CD14-positive monocyte (primary cell): ENCODE data around the gene SMU1. TPM values are rescaled to one million over a fixed set of nuclear protein-coding genes. Genes with fewer than 3 reads are reported as not detected.

Source experiments
- DNase-seq, 3 donors: peaks; one replicate each; pipeline ENCODE4 v3.0.0-alpha.2; 2011 to 2022
- H2AFZ ChIP-seq: 2 replicates; pipeline ENCODE4 v1.6.0; 2012; ENCODE audit warnings: mild to moderate bottlenecking, low read depth, low read length, inconsistent platforms; ENCODE audit not compliant: insufficient read depth, poor library complexity, severe bottlenecking
- H3K27ac ChIP-seq, 2 donors: 1 replicate in 1 of 2; 2 replicates in 1 of 2; pipeline ENCODE4 v1.5.1; 2012 to 2013; ENCODE audit warnings: low read length in 2 of 2, control low read depth in 1 of 2, inconsistent platforms in 1 of 2, low read depth in 1 of 2, mild to moderate bottlenecking in 1 of 2
- H3K27me3 ChIP-seq, 2 donors: one replicate each; pipeline versions ENCODE4 v1.6.0 to v1.6.1; 2011 to 2013; ENCODE audit warnings: low read length in 2 of 2; ENCODE audit not compliant: control insufficient read depth in 2 of 2, insufficient read depth in 2 of 2
- H3K36me3 ChIP-seq, 2 donors: replicated peaks in 1 of 2; 1 replicate in 1 of 2; 2 replicates in 1 of 2; pipeline versions ENCODE4 v1.5.1 to v1.6.1; 2012 to 2013; ENCODE audit warnings: low read length in 2 of 2, control low read depth in 1 of 2, inconsistent platforms in 1 of 2, mild to moderate bottlenecking in 1 of 2; ENCODE audit not compliant: insufficient read depth in 2 of 2, control insufficient read depth in 1 of 2
- H3K4me1 ChIP-seq, 2 donors: 1 replicate in 1 of 2; 2 replicates in 1 of 2; pipeline versions ENCODE4 v1.5.1 to v1.6.1; 2012 to 2013; ENCODE audit warnings: low read length in 2 of 2, control low read depth in 1 of 2, inconsistent platforms in 1 of 2, mild to moderate bottlenecking in 1 of 2, moderate library complexity in 1 of 2; ENCODE audit not compliant: insufficient read depth in 2 of 2, control insufficient read depth in 1 of 2
- H3K4me2 ChIP-seq: replicated peaks from 2 replicates; pipeline ENCODE3; 2012; ENCODE audit warnings: low read length, moderate library complexity, mild to moderate bottlenecking; ENCODE audit not compliant: poor library complexity, severe bottlenecking; ENCODE audit errors: extremely low read depth
- H3K4me3 ChIP-seq, 3 experiments: fragments of 200-600 bp in 1 of 3; sonication (generic) in 1 of 3; replicated peaks in 1 of 3; 1 replicate in 2 of 3; 2 replicates in 1 of 3; pipeline ENCODE4 v1.5.1; 2011 to 2013; ENCODE audit warnings: low read length in 3 of 3, mild to moderate bottlenecking in 3 of 3, control low read depth in 2 of 3, low read depth in 2 of 3, inconsistent platforms in 1 of 3, moderate library complexity in 1 of 3
- H3K79me2 ChIP-seq: 2 replicates; pipeline ENCODE4 v1.6.0; 2012; ENCODE audit warnings: mild to moderate bottlenecking, control low read depth, inconsistent platforms, low read length, moderate library complexity; ENCODE audit not compliant: insufficient read depth
- H3K9ac ChIP-seq: 2 replicates; pipeline ENCODE4 v1.6.0; 2017; ENCODE audit warnings: low read length, mild to moderate bottlenecking; ENCODE audit not compliant: insufficient read depth, poor library complexity, severe bottlenecking
- H3K9me3 ChIP-seq, 2 donors: replicated peaks in 1 of 2; 1 replicate in 1 of 2; 2 replicates in 1 of 2; pipeline versions ENCODE4 v1.5.1 to v1.6.1; 2012 to 2013; ENCODE audit warnings: low read length in 2 of 2, control low read depth in 1 of 2; ENCODE audit not compliant: control insufficient read depth in 1 of 2, insufficient read depth in 1 of 2
- H4K20me1 ChIP-seq: 2 replicates; pipeline ENCODE4 v1.6.0; 2012; ENCODE audit warnings: mild to moderate bottlenecking, low read length, control low read depth, moderate library complexity; ENCODE audit not compliant: insufficient read depth
- H3K27ac Mint-ChIP-seq, 7 donors: one replicate each; pipeline ENCODE4 v1.8.0; 2020; ENCODE audit warnings: mild to moderate bottlenecking in 7 of 7, mixed read lengths in 7 of 7, moderate library complexity in 6 of 7, inconsistent platforms in 2 of 7
- H3K27me3 Mint-ChIP-seq, 3 donors: one replicate each; pipeline ENCODE4 v1.8.0; 2021 to 2022; ENCODE audit warnings: low read depth in 3 of 3, mild to moderate bottlenecking in 3 of 3, mixed read lengths in 3 of 3, moderate library complexity in 3 of 3, inconsistent platforms in 1 of 3
- H3K36me3 Mint-ChIP-seq, 2 donors: one replicate each; pipeline ENCODE4 v1.8.0; 2020; ENCODE audit warnings: mixed read lengths in 2 of 2, inconsistent platforms in 1 of 2, mild to moderate bottlenecking in 1 of 2
- H3K4me1 Mint-ChIP-seq: one replicate; pipeline ENCODE4 v1.8.0; 2020; ENCODE audit warnings: mild to moderate bottlenecking, mixed read lengths
- H3K4me3 Mint-ChIP-seq, 2 donors: one replicate each; pipeline ENCODE4 v1.8.0; 2020; ENCODE audit warnings: mild to moderate bottlenecking in 2 of 2, mixed read lengths in 2 of 2, moderate library complexity in 1 of 2
- H3K9me3 Mint-ChIP-seq, 7 donors: one replicate each; pipeline ENCODE4 v1.8.0; 2020 to 2022; ENCODE audit warnings: mixed read lengths in 7 of 7, mild to moderate bottlenecking in 6 of 7, moderate library complexity in 6 of 7, inconsistent platforms in 2 of 7
- CTCF ChIP-seq: fragments of 200-600 bp; IDR thresholded peaks from one replicate; pipeline ENCODE4 v1.8.0; 2022; ENCODE audit warnings: antibody characterized with exemption, mild to moderate bottlenecking
- WGBS: methylation state at CpG from one replicate; pipeline ENCODE4 v1.1.5; 2013; ENCODE audit warnings: missing lambda C conversion rate; ENCODE audit not compliant: insufficient coverage; 5-methylcytosine and 5-hydroxymethylcytosine counted together
- intact Hi-C, 2 donors: fragments of 100-400 bp; cut with micrococcal nuclease; formaldehyde crosslinking; loops; one replicate each; pipeline versions ENCODE4 v1.15.0 to v1.15.1; 2023
- polyA plus RNA-seq, 3 donors: library from polyadenylated mRNA; depleted of rRNA in 1 of 3; unstranded in 2 of 3; stranded (reverse) in 1 of 3; fragments of 300-500 nt in 2 of 3; fragments of >200 nt in 1 of 3; fragmentation: Illumina TruSeq in 2 of 3; gene quantifications; 1 replicate in 2 of 3; 2 replicates in 1 of 3; pipeline ENCODE4 v1.2.3, GENCODE V29; 2012 to 2021

Gene SMU1
- polyA plus RNA-seq, 3 donors = 8.0 to 21.7 (median 19.3) TPM

- Histone ChIP-seq H2AFZ (no peak overlapping the region), H3K4me1 (peaks cover 8 to 11% of the 10 kb centered on the region in 2 donors), H4K20me1 (peaks cover 6% of the 10 kb centered on the region), H3K36me3 (peaks cover 40 to 87% of the 10 kb centered on the region in 2 donors), H3K9me3 (no peaks in the 10 kb centered on the region), H3K4me2 (no peak overlapping the region), H3K27me3 (no peaks in the 10 kb centered on the region), H3K4me3 (no peak overlapping the region), H3K27ac (peak overlapping the region in 1 of 2 donors; percentile 17), H3K79me2 (peaks cover 57% of the 10 kb centered on the region), H3K9ac (no peak overlapping the region)
- Mint-ChIP-seq H3K36me3 (peaks cover 61 to 72% of the 10 kb centered on the region in 2 donors), H3K27ac (no peak overlapping the region), H3K4me1 (peaks cover 17% of the 10 kb centered on the region), H3K4me3 (no peak overlapping the region), H3K9me3 (no peaks in the 10 kb centered on the region), H3K27me3 (no peaks in the 10 kb centered on the region)
- WGBS = 93% methylated on average over 2 of the region's 3 CpGs
- intact Hi-C loops = no loop called here
- TF ChIP-seq CTCF = no peak
- DNase-seq = no peak
Observed at GRCh38 chr9:32992595-32993238, 83.8 kb downstream of the SMU1 start.

GRCh38 chr9:32991897-32992594 is 84.4 kb downstream of the SMU1 start:
- DNase-seq = no peak
- no peak overlapping the region for H3K27ac Mint-ChIP-seq
- Histone ChIP-seq H3K9me3 (no peaks in the 10 kb centered on the region), H3K4me2 (no peak overlapping the region), H3K27ac (peak overlapping the region in 1 of 2 donors; percentile 17), H3K4me3 (no peak overlapping the region), H2AFZ (no peak overlapping the region), H4K20me1 (peaks cover 6% of the 10 kb centered on the region), H3K4me1 (peaks cover 8 to 11% of the 10 kb centered on the region in 2 donors), H3K9ac (no peak overlapping the region), H3K79me2 (peaks cover 50% of the 10 kb centered on the region), H3K36me3 (peaks cover 41 to 87% of the 10 kb centered on the region in 2 donors), H3K27me3 (no peaks in the 10 kb centered on the region)
- 87% methylated on average over 3 of the region's 6 CpGs for WGBS
- intact Hi-C loops = no loop called here
- peaks cover 17% of the 10 kb centered on the region for H3K4me1 Mint-ChIP-seq
- H3K4me3 Mint-ChIP-seq = no peak overlapping the region
- H3K36me3 Mint-ChIP-seq = peaks cover 61 to 72% of the 10 kb centered on the region in 2 donors
- TF ChIP-seq CTCF = no peak
- H3K27me3 Mint-ChIP-seq = no peaks in the 10 kb centered on the region
- no peaks in the 10 kb centered on the region for H3K9me3 Mint-ChIP-seq

Other genes starting within 250 kb of the SMU1 start
- gene APTX, start 75.0 kb downstream of the SMU1 start, polyA plus RNA-seq = 10 to 100 TPM; 17.9 to 21.7 (median 20.9) TPM
- 100 to 1,000 TPM in 1 of 3 donors, 10 to 100 TPM in 2; 73.3 to 112 (median 93.6) TPM for gene DNAJA1, start 51.4 kb downstream of the SMU1 start, polyA plus RNA-seq
- 10 to 100 TPM; 27.6 to 53.7 (median 38.6) TPM for gene B4GALT1, start 90.7 kb upstream of the SMU1 start, polyA plus RNA-seq
- not detected for gene SPINK4, start 163.5 kb upstream of the SMU1 start, polyA plus RNA-seq
- 10 to 100 TPM; 41.8 to 94.5 (median 93.6) TPM for gene BAG1, start 188.0 kb upstream of the SMU1 start, polyA plus RNA-seq
- gene CHMP5, start 188.4 kb upstream of the SMU1 start, polyA plus RNA-seq = 10 to 100 TPM; 33.5 to 72.5 (median 65.0) TPM
- gene NFX1, start 213.8 kb upstream of the SMU1 start, polyA plus RNA-seq = 10 to 100 TPM in 1 of 3 donors, 1 to 10 TPM in 2; 4.3 to 26.3 (median 8.1) TPM